Activated naive CD8-positive, alpha-beta T cell treated with anti-CD3 and anti-CD28 coated beads for 36 hours (primary cell): ENCODE results near the gene CD151. TPM values are rescaled to one million over a fixed set of nuclear protein-coding genes. Genes with fewer than 3 reads are reported as not detected.

Source experiments
- DNase-seq: peaks from one replicate; pipeline ENCODE4 v3.0.0; 2021
- H3K27ac Mint-ChIP-seq: one replicate; pipeline ENCODE4 v1.8.0; 2022; ENCODE audit warnings: mild to moderate bottlenecking, moderate library complexity, mixed read lengths
- H3K27me3 Mint-ChIP-seq: one replicate; pipeline ENCODE4 v1.8.0; 2022; ENCODE audit warnings: mild to moderate bottlenecking, mixed read lengths
- H3K36me3 Mint-ChIP-seq: one replicate; pipeline ENCODE4 v1.8.0; 2021; ENCODE audit warnings: mild to moderate bottlenecking, mixed read lengths
- H3K4me1 Mint-ChIP-seq: one replicate; pipeline ENCODE4 v1.8.0; 2021; ENCODE audit warnings: mixed read lengths
- H3K4me3 Mint-ChIP-seq: one replicate; pipeline ENCODE4 v1.8.0; 2022; ENCODE audit warnings: mild to moderate bottlenecking, moderate library complexity, mixed read lengths
- H3K9me3 Mint-ChIP-seq: one replicate; pipeline ENCODE4 v1.8.0; 2022; ENCODE audit warnings: mixed read lengths
- total RNA-seq, 2 experiments: library from RNA; stranded (reverse); gene quantifications; one replicate each; pipeline ENCODE4 v1.2.3, GENCODE V29; 2021

CD151 gene
- total RNA-seq, 2 experiments from 2014 or later: 47.3 to 51.1 TPM

GRCh38 chr11:870127-870413 is 37.3 kb downstream of the CD151 start:
- H3K4me3 Mint-ChIP-seq: no peak overlapping the region
- no peaks in the 10 kb centered on the region for H3K9me3 Mint-ChIP-seq
- no peak for DNase-seq
- H3K27me3 Mint-ChIP-seq: no peaks in the 10 kb centered on the region
- H3K36me3 Mint-ChIP-seq: peaks cover 1% of the 10 kb centered on the region
- H3K4me1 Mint-ChIP-seq: no peaks in the 10 kb centered on the region
- H3K27ac Mint-ChIP-seq: no peak overlapping the region

GRCh38 chr11:870418-870817 is 37.7 kb downstream of the CD151 start:
- Mint-ChIP-seq H3K36me3 (peaks cover 1% of the 10 kb centered on the region), H3K27me3 (no peaks in the 10 kb centered on the region), H3K27ac (no peak overlapping the region), H3K4me3 (no peak overlapping the region), H3K9me3 (no peaks in the 10 kb centered on the region), H3K4me1 (no peaks in the 10 kb centered on the region)
- DNase-seq: no peak

- no peak overlapping the region for H3K27ac Mint-ChIP-seq
- peaks cover 1% of the 10 kb centered on the region for H3K36me3 Mint-ChIP-seq
- H3K27me3 Mint-ChIP-seq: no peaks in the 10 kb centered on the region
- H3K9me3 Mint-ChIP-seq: no peaks in the 10 kb centered on the region
- no peaks in the 10 kb centered on the region for H3K4me1 Mint-ChIP-seq
- no peak for DNase-seq
- no peak overlapping the region for H3K4me3 Mint-ChIP-seq
Measured at GRCh38 chr11:871472-871871, 38.7 kb downstream of the CD151 start.

DNA sequence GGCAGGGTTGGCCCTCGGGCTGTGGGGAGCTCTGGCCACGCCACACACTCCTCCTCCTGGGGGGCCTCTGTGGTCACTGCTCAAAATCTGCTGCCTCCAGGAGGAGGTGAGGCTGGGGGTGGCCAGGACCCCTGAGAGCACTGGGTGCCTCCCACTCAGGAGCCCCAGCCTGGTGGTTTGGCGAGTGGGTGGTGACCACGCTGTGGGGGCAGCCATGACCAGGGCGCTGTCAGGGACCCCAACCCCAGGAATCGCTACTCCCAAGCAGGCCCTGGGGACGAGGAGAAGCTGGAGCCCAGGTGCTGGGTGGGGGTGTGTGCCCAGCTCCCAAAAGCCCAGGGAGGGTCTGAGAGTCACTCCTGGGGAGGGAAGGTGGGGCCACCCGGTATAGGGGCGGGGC is 40.0 kb downstream of the CD151 start:
- Mint-ChIP-seq H3K4me1 (no peaks in the 10 kb centered on the region), H3K36me3 (peaks cover 2% of the 10 kb centered on the region), H3K27me3 (no peaks in the 10 kb centered on the region), H3K9me3 (no peaks in the 10 kb centered on the region), H3K4me3 (no peak overlapping the region), H3K27ac (no peak overlapping the region)
- DNase-seq: no peak

DNA sequence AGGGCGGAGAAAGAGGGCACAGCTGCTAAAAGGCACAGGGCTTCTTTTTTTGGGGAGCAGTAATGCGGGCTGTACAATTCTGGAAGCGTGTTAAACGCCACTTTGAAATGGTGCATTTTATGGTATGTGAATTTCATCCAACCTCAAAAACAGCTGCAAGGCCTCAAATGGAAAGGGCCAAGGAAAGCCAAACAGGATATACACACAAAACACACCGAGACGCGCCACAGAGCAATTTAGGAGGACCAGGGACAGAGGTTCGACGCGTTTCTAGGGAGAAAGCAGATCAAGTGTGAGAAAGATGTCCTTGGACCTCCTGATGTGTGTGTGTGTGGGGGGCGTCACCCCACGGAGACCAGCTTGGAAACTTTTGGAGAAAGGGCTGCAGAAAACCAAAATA is 41.0 kb downstream of the CD151 start:
- no peak for DNase-seq
- H3K4me1 Mint-ChIP-seq: no peaks in the 10 kb centered on the region
- no peak overlapping the region for H3K4me3 Mint-ChIP-seq
- H3K9me3 Mint-ChIP-seq: no peaks in the 10 kb centered on the region
- peaks cover 3% of the 10 kb centered on the region for H3K36me3 Mint-ChIP-seq
- H3K27ac Mint-ChIP-seq: no peak overlapping the region
- no peaks in the 10 kb centered on the region for H3K27me3 Mint-ChIP-seq

DNA sequence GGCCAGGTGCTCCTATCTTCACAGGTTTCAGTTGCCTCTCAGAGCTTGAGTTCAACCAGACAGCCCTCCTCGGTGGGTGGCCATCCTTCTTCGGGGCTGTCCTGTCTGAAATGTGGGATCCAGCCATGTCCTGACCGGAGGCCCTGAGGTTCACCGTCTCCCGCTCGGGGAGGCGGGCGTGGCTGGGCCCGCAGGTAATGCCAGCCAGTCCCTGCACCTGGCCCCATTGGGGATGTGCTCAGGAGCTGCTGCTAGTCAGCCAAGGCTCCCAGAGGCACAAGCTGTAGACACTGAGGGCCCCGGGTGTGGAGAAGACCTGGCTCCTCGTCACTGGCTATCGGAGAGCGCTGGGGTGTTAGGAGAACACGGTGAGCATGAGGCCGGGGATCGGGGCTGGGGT is 42.5 kb downstream of the CD151 start:
- no peak overlapping the region for H3K4me3 Mint-ChIP-seq
- peaks cover 8% of the 10 kb centered on the region for H3K36me3 Mint-ChIP-seq
- no peak overlapping the region for H3K27ac Mint-ChIP-seq
- no peaks in the 10 kb centered on the region for H3K4me1 Mint-ChIP-seq
- H3K9me3 Mint-ChIP-seq: no peaks in the 10 kb centered on the region
- no peaks in the 10 kb centered on the region for H3K27me3 Mint-ChIP-seq
- no peak for DNase-seq

GRCh38 chr11:875769-876301 is 43.1 kb downstream of the CD151 start:
- Mint-ChIP-seq H3K4me3 (no peak overlapping the region), H3K9me3 (no peaks in the 10 kb centered on the region), H3K27ac (no peak overlapping the region)

GRCh38 chr11:876545-876944 is 43.8 kb downstream of the CD151 start:
- DNase-seq: no peak

More at GRCh38 chr11:875769-876301, 43.1 kb downstream of the CD151 start:
- no peaks in the 10 kb centered on the region for H3K4me1 Mint-ChIP-seq
- peaks cover 8% of the 10 kb centered on the region for H3K36me3 Mint-ChIP-seq
- H3K27me3 Mint-ChIP-seq: no peaks in the 10 kb centered on the region
- DNase-seq: no peak

GRCh38 chr11:877565-877964 is 44.8 kb downstream of the CD151 start:
- DNase-seq: peak; percentile 33
- no peaks in the 10 kb centered on the region for H3K27me3 Mint-ChIP-seq

More at GRCh38 chr11:876545-876944, 43.8 kb downstream of the CD151 start:
- no peaks in the 10 kb centered on the region for H3K4me1 Mint-ChIP-seq
- H3K27me3 Mint-ChIP-seq: no peaks in the 10 kb centered on the region
- peaks cover 8% of the 10 kb centered on the region for H3K36me3 Mint-ChIP-seq
- no peak overlapping the region for H3K27ac Mint-ChIP-seq
- H3K9me3 Mint-ChIP-seq: no peaks in the 10 kb centered on the region
- no peak overlapping the region for H3K4me3 Mint-ChIP-seq

GRCh38 chr11:880447-880846 is 47.7 kb downstream of the CD151 start:
- H3K4me3 Mint-ChIP-seq: no peak overlapping the region
- H3K27me3 Mint-ChIP-seq: no peaks in the 10 kb centered on the region
- no peak for DNase-seq
- peaks cover 15% of the 10 kb centered on the region for H3K36me3 Mint-ChIP-seq
- no peaks in the 10 kb centered on the region for H3K4me1 Mint-ChIP-seq
- H3K27ac Mint-ChIP-seq: no peak overlapping the region
- no peaks in the 10 kb centered on the region for H3K9me3 Mint-ChIP-seq

More at GRCh38 chr11:877565-877964, 44.8 kb downstream of the CD151 start:
- H3K4me1 Mint-ChIP-seq: no peaks in the 10 kb centered on the region
- H3K4me3 Mint-ChIP-seq: no peak overlapping the region
- H3K36me3 Mint-ChIP-seq: peaks cover 12% of the 10 kb centered on the region
- no peaks in the 10 kb centered on the region for H3K9me3 Mint-ChIP-seq
- no peak overlapping the region for H3K27ac Mint-ChIP-seq

DNA sequence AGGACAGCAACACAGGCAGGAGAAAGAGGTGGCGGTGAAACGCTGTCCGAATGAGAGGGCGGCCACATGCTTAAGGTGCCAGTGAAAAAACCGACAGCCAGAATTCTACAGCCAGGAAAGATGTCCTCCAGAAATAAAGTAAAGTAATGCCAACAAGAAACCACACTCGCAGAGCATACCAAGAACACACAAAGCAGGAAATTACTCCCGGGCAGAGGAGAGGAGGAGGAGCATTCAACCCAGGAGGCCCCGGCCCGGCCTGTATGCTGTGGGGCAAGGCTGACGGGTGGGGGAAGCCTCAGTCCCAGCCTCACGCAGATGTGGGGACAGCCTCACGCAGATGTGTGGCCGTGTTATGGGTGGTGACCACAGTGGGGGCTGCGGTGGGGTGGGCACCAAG is 49.8 kb downstream of the CD151 start:
- H3K27ac Mint-ChIP-seq: no peak overlapping the region
- H3K4me1 Mint-ChIP-seq: no peaks in the 10 kb centered on the region
- H3K36me3 Mint-ChIP-seq: peaks cover 22% of the 10 kb centered on the region
- H3K27me3 Mint-ChIP-seq: no peaks in the 10 kb centered on the region
- no peaks in the 10 kb centered on the region for H3K9me3 Mint-ChIP-seq
- no peak for DNase-seq
- H3K4me3 Mint-ChIP-seq: no peak overlapping the region

DNA sequence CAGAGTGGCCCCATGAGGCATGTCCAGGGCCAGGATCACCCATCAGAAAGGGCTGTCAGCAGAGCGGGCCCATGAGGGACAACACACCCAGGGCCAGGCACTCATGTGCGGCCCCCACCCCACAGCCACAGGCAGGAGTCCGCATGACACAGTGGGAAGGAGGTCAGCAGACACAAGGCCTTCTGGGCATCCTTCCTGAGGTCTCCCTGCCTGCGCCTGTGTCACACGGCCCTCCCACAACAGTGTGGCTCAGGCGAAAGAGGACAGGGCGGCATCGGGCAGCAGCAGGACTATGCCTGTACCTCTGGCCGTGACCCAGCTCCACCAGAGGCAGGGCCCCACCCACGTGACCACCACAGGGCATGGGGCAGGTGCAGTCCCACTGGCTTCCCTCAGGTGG is 50.8 kb downstream of the CD151 start:
- Mint-ChIP-seq H3K36me3 (peaks cover 22% of the 10 kb centered on the region), H3K4me3 (no peak overlapping the region), H3K27ac (no peak overlapping the region), H3K4me1 (no peaks in the 10 kb centered on the region), H3K9me3 (no peaks in the 10 kb centered on the region), H3K27me3 (no peaks in the 10 kb centered on the region)
- no peak for DNase-seq

DNA sequence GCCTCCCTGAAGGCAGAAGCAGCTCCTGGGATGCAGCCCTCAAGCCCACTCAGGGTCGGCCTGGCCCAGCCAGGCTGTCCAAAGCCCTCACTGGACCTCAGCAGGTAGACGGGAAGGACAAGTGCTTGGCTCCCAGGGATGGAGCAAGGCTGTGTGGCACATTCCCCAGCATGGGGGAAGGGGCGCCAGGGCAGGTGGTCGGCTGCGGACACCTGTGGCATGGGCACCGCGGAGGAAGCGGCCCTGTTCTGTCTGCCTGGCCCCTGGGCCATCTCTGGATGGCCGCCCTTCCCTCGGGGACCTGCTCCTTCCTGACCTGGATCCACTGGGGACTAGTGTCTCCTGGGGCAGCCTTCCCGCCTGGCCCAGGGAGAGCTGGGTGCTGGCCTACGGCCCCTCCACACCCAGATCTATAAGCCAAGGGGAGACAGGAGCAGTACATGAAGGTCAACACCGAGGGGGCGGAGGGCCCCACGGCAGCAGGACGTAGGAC is 51.9 kb downstream of the CD151 start:
- peaks cover 19% of the 10 kb centered on the region for H3K36me3 Mint-ChIP-seq
- no peak overlapping the region for H3K4me3 Mint-ChIP-seq
- H3K4me1 Mint-ChIP-seq: no peaks in the 10 kb centered on the region
- H3K27me3 Mint-ChIP-seq: no peaks in the 10 kb centered on the region
- no peaks in the 10 kb centered on the region for H3K9me3 Mint-ChIP-seq
- no peak overlapping the region for H3K27ac Mint-ChIP-seq
- DNase-seq: no peak

DNA sequence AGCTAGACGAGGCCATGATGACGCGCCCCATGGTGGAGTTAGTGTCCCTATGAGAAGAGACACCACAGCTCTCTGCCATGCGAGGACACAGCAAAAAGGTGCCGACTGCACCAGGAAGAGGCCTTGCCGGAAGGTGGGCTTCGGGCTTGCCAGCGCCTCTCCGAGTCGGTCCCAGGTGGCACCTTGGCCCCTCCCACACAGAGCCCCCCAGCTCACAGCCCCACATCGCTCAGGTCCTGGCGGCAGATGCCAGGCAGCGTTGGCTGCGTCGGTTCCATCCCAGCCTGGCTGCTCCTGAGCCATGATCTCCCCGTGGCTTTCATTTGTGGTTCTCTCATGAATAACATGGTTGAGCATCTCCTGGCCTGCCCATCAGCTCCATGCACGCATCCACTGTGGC is 53.8 kb downstream of the CD151 start:
- H3K4me3 Mint-ChIP-seq: no peak overlapping the region
- H3K27me3 Mint-ChIP-seq: no peaks in the 10 kb centered on the region
- DNase-seq: no peak
- H3K27ac Mint-ChIP-seq: no peak overlapping the region
- H3K4me1 Mint-ChIP-seq: no peaks in the 10 kb centered on the region
- H3K36me3 Mint-ChIP-seq: peaks cover 19% of the 10 kb centered on the region
- H3K9me3 Mint-ChIP-seq: no peaks in the 10 kb centered on the region

GRCh38 chr11:887589-887988 is 54.8 kb downstream of the CD151 start:
- Mint-ChIP-seq H3K9me3 (no peaks in the 10 kb centered on the region), H3K4me3 (no peak overlapping the region), H3K27ac (no peak overlapping the region)

More at GRCh38 chr11:887589-887988, 54.8 kb downstream of the CD151 start:
- Mint-ChIP-seq H3K4me1 (no peaks in the 10 kb centered on the region), H3K27me3 (no peaks in the 10 kb centered on the region), H3K36me3 (peaks cover 14% of the 10 kb centered on the region)
- DNase-seq: no peak
